Astrocyte (in vitro differentiated cells and primary cell): ENCODE measurements around the gene UST. TPM values are rescaled to one million over a fixed set of nuclear protein-coding genes. Genes with fewer than 3 reads are reported as not detected.

Experiments
- DNase-seq: peaks from one replicate; pipeline ENCODE4 v3.0.0-alpha.2; 2010; ENCODE audit warnings: low read depth
- FAIRE-seq: peaks from 2 replicates; lab custom pipeline; 2011; peaks lifted over from hg19 to GRCh38; lab: Jason Lieb, UNC
- H2AFZ ChIP-seq: 2 replicates; pipeline ENCODE4 v1.6.0; 2012; ENCODE audit warnings: low read depth, low read length, inconsistent platforms
- H3K27ac ChIP-seq: 2 replicates; pipeline ENCODE4 v1.5.1; 2011; ENCODE audit warnings: low read depth, low read length, inconsistent platforms
- H3K27me3 ChIP-seq: 2 replicates; pipeline ENCODE4 v1.6.0; 2011; ENCODE audit warnings: low read length, inconsistent platforms; ENCODE audit not compliant: insufficient read depth
- H3K36me3 ChIP-seq: 2 replicates; pipeline ENCODE4 v1.5.1; 2011; ENCODE audit warnings: low read length, inconsistent platforms; ENCODE audit not compliant: insufficient read depth
- H3K4me1 ChIP-seq: 2 replicates; pipeline ENCODE4 v1.5.1; 2011; ENCODE audit warnings: low read length, inconsistent platforms; ENCODE audit not compliant: insufficient read depth
- H3K4me2 ChIP-seq: 2 replicates; pipeline ENCODE4 v1.6.0; 2012; ENCODE audit warnings: low read length, inconsistent platforms
- H3K4me3 ChIP-seq: 2 replicates; pipeline ENCODE4 v1.5.1; 2011; ENCODE audit warnings: low read depth, mild to moderate bottlenecking, low read length, inconsistent platforms; ENCODE audit not compliant: insufficient read depth
- H3K79me2 ChIP-seq: 2 replicates; pipeline ENCODE4 v1.6.0; 2012; ENCODE audit warnings: mild to moderate bottlenecking, low read length, inconsistent platforms; ENCODE audit not compliant: insufficient read depth
- H3K9ac ChIP-seq: 2 replicates; pipeline ENCODE4 v1.6.0; 2012; ENCODE audit warnings: mild to moderate bottlenecking, low read length, inconsistent platforms
- H3K9me3 ChIP-seq: 2 replicates; pipeline ENCODE4 v1.5.1; 2012; ENCODE audit warnings: low read depth, mild to moderate bottlenecking, low read length, inconsistent platforms; ENCODE audit not compliant: insufficient read depth
- H4K20me1 ChIP-seq: 2 replicates; pipeline ENCODE4 v1.6.0; 2012; ENCODE audit warnings: low read length, inconsistent platforms; ENCODE audit not compliant: insufficient read depth
- H3K27ac Mint-ChIP-seq: one replicate; pipeline ENCODE4 v1.8.0; 2021; ENCODE audit warnings: mild to moderate bottlenecking, mixed read lengths; ENCODE audit not compliant: unreplicated experiment
- H3K27me3 Mint-ChIP-seq: one replicate; pipeline ENCODE4 v1.8.0; 2021; ENCODE audit warnings: low read depth, mixed read lengths; ENCODE audit not compliant: unreplicated experiment
- H3K36me3 Mint-ChIP-seq: one replicate; pipeline ENCODE4 v1.8.0; 2021; ENCODE audit warnings: low read depth, mixed read lengths; ENCODE audit not compliant: unreplicated experiment
- H3K4me1 Mint-ChIP-seq: one replicate; pipeline ENCODE4 v1.8.0; 2021; ENCODE audit warnings: low read depth, mixed read lengths; ENCODE audit not compliant: unreplicated experiment
- H3K4me3 Mint-ChIP-seq: one replicate; pipeline ENCODE4 v1.8.0; 2021; ENCODE audit warnings: mild to moderate bottlenecking, moderate library complexity, mixed read lengths; ENCODE audit not compliant: unreplicated experiment
- H3K9me3 Mint-ChIP-seq: one replicate; pipeline ENCODE4 v1.8.0; 2021; ENCODE audit warnings: mild to moderate bottlenecking, mixed read lengths; ENCODE audit not compliant: unreplicated experiment
- CTCF ChIP-seq: IDR thresholded peaks from 2 replicates; pipeline ENCODE4 v1.5.1; 2011; ENCODE audit warnings: low read depth, mild to moderate bottlenecking, inconsistent platforms, low read length, moderate library complexity; ENCODE audit not compliant: insufficient read depth
- EZH2 ChIP-seq: IDR thresholded peaks from 2 replicates; pipeline ENCODE4 v1.6.1; 2012; ENCODE audit warnings: mild to moderate bottlenecking, low read length, inconsistent platforms; ENCODE audit not compliant: insufficient read depth
- total RNA-seq: library from RNA; stranded (reverse); gene quantifications from 2 replicates; pipeline ENCODE4 v1.2.1, GENCODE V29; 2021

UST gene
- total RNA-seq, 1 donor from 2014 or later, result 15.3 TPM

- DNase-seq (no peak), FAIRE-seq (no peak)
- Histone ChIP-seq H3K4me1 (peaks cover 26% of the 10 kb centered on the region), H3K9ac (no peak overlapping the region), H3K27ac (no peak overlapping the region), H3K4me2 (no peak overlapping the region), H3K4me3 (no peak overlapping the region), H3K9me3 (no peaks in the 10 kb centered on the region), H2AFZ (no peak overlapping the region), H3K36me3 (no peaks in the 10 kb centered on the region), H4K20me1 (no peaks in the 10 kb centered on the region), H3K27me3 (no peaks in the 10 kb centered on the region), H3K79me2 (no peaks in the 10 kb centered on the region)
- no peak for TF ChIP-seq CTCF
- TF ChIP-seq EZH2, result no peak
- Mint-ChIP-seq H3K4me3 (no peak overlapping the region), H3K27me3 (no peaks in the 10 kb centered on the region), H3K27ac (no peak overlapping the region), H3K4me1 (peaks cover 31% of the 10 kb centered on the region), H3K36me3 (no peaks in the 10 kb centered on the region), H3K9me3 (peaks cover 2% of the 10 kb centered on the region)
These were observed 303.3 kb downstream of the UST start for GRCh38 chr6:149050160-149050559.

GRCh38 chr6:149052350-149053106 lies 305.7 kb downstream of the UST start:
- H3K9me3 ChIP-seq, result no peaks in the 10 kb centered on the region
- no peak overlapping the region for H2AFZ ChIP-seq
- H3K27ac ChIP-seq, result no peak overlapping the region
- H3K4me3 ChIP-seq, result no peak overlapping the region
- peaks cover 24% of the 10 kb centered on the region for H3K4me1 Mint-ChIP-seq
- H3K27me3 Mint-ChIP-seq, result no peaks in the 10 kb centered on the region
- TF ChIP-seq EZH2 (no peak), CTCF (no peak)
- no peak overlapping the region for H3K4me3 Mint-ChIP-seq
- peaks cover 2% of the 10 kb centered on the region for H3K9me3 Mint-ChIP-seq
- FAIRE-seq, result peak; percentile 32
- no peaks in the 10 kb centered on the region for H3K36me3 Mint-ChIP-seq
- H3K36me3 ChIP-seq, result no peaks in the 10 kb centered on the region
- peaks cover 15% of the 10 kb centered on the region for H3K4me1 ChIP-seq
- no peaks in the 10 kb centered on the region for H3K79me2 ChIP-seq
- no peaks in the 10 kb centered on the region for H3K27me3 ChIP-seq
- no peaks in the 10 kb centered on the region for H4K20me1 ChIP-seq
- H3K27ac Mint-ChIP-seq, result no peak overlapping the region
- H3K9ac ChIP-seq, result no peak overlapping the region
- no peak for DNase-seq
- H3K4me2 ChIP-seq, result no peak overlapping the region

- no peaks in the 10 kb centered on the region for H3K79me2 ChIP-seq
- H3K27ac ChIP-seq, result no peak overlapping the region
- peaks cover 25% of the 10 kb centered on the region for H3K4me1 Mint-ChIP-seq
- H3K9me3 ChIP-seq, result no peaks in the 10 kb centered on the region
- no peaks in the 10 kb centered on the region for H3K27me3 Mint-ChIP-seq
- no peaks in the 10 kb centered on the region for H3K36me3 ChIP-seq
- no peak overlapping the region for H3K4me3 ChIP-seq
- no peaks in the 10 kb centered on the region for H3K36me3 Mint-ChIP-seq
- no peak overlapping the region for H3K9ac ChIP-seq
- TF ChIP-seq EZH2 (no peak), CTCF (no peak)
- no peak for DNase-seq
- no peak overlapping the region for H3K4me2 ChIP-seq
- FAIRE-seq, result no peak
- H3K27me3 ChIP-seq, result no peaks in the 10 kb centered on the region
- H4K20me1 ChIP-seq, result no peaks in the 10 kb centered on the region
- H3K27ac Mint-ChIP-seq, result no peak overlapping the region
- H3K4me3 Mint-ChIP-seq, result no peak overlapping the region
- peaks cover 2% of the 10 kb centered on the region for H3K9me3 Mint-ChIP-seq
- no peak overlapping the region for H2AFZ ChIP-seq
- H3K4me1 ChIP-seq, result peaks cover 11% of the 10 kb centered on the region
These were observed 307.2 kb downstream of the UST start for GRCh38 chr6:149053848-149054558.
